ENCODE measurements around the gene RAP1GAP. TPM values are rescaled to one million over a fixed set of nuclear protein-coding genes. Genes with fewer than 3 reads are reported as not detected.

The RAP1GAP gene
- polyA plus RNA-seq, 2 of the 4 experiments (the other 2 are of a cell fraction): 5.4 to 16.7 TPM

- TF ChIP-seq CBX8 (IDR thresholded peaks at IDR 0.05) (no peak), EP300 (IDR thresholded peaks at IDR 0.05) (no peak), CTCF (IDR thresholded peaks at IDR 0.05) (no peak), NFE2L2 (conservative IDR thresholded peaks at IDR 0.05; ENCODE audit: low read length) (no peak), FOSL2 (IDR thresholded peaks at IDR 0.05) (no peak), FOSL2 (CRISPR knock-in tag; IDR thresholded peaks at IDR 0.05) (no peak), PHF8 (IDR thresholded peaks at IDR 0.05; ENCODE audit: borderline replicate concordance, low read depth) (no peak), RARB (CRISPR knock-in tag; IDR thresholded peaks at IDR 0.05) (no peak), ZNF302 (CRISPR knock-in tag; IDR thresholded peaks at IDR 0.05) (no peak), RFX5 (IDR thresholded peaks at IDR 0.05) (no peak), RCOR1 (IDR thresholded peaks at IDR 0.05; ENCODE audit: low read depth, low read length) (no peak), RNF2 (IDR thresholded peaks at IDR 0.05; ENCODE audit: borderline replicate concordance, low read depth) (no peak)
- no peak overlapping the region for H3K4me2 ChIP-seq
- no peak for ATAC-seq
- FAIRE-seq: no peak
- WGBS (ENCODE audit: missing lambda C conversion rate): 76% methylated on average over 8 of the region's 8 CpGs
- H3K4me1 ChIP-seq: peaks cover 12% of the 10 kb centered on the region
- H3K4me3 ChIP-seq: no peak overlapping the region
- CTCF ChIA-PET: interaction anchor here (0.6 to 1.2 kb wide), 2 partner anchors 21 to 936 kb away, joined by 3 read pairs; no protein-coding TSS in a partner anchor
- POLR2A ChIA-PET: no interaction called here
- H3K27ac ChIP-seq: no peak overlapping the region
- no peak for DNase-seq (ENCODE audit: low read depth in 1 of 2, low spot score in 1 of 2)
- no peaks in the 10 kb centered on the region for H3K9me3 ChIP-seq
Observed at GRCh38 chr1:21616372-21616771, 52.8 kb downstream of the RAP1GAP start.

- POLR2A ChIA-PET: no interaction called here
- ATAC-seq: no peak
- CTCF ChIA-PET: interaction anchor here (1.3 to 1.5 kb wide), 2 partner anchors 19 to 44 kb away, joined by 3 to 4 read pairs; no protein-coding TSS in a partner anchor
- no peak for FAIRE-seq
- 97% methylated on average over 3 of the region's 11 CpGs for WGBS (ENCODE audit: missing lambda C conversion rate)
- Histone ChIP-seq H3K4me3 (no peak overlapping the region), H3K4me2 (no peak overlapping the region), H3K4me1 (no peaks in the 10 kb centered on the region), H3K9me3 (no peaks in the 10 kb centered on the region), H3K27ac (no peak overlapping the region)
- no peak for TF ChIP-seq BCL3 (IDR thresholded peaks at IDR 0.05)
- no peak for TF ChIP-seq HOXB5 (CRISPR knock-in tag; IDR thresholded peaks at IDR 0.05)
- no peak for TF ChIP-seq NR3C1 (IDR thresholded peaks at IDR 0.05)
- no peak for TF ChIP-seq FOSL2 (IDR thresholded peaks at IDR 0.05)
- TF ChIP-seq FOSL2 (CRISPR knock-in tag; IDR thresholded peaks at IDR 0.05): no peak
- TF ChIP-seq ELK1 (IDR thresholded peaks at IDR 0.05; ENCODE audit: low read depth, low read length): no peak
- TF ChIP-seq HMGXB4 (CRISPR knock-in tag; IDR thresholded peaks at IDR 0.05; ENCODE audit: borderline replicate concordance): no peak
- TF ChIP-seq KDM1A (IDR thresholded peaks at IDR 0.05; ENCODE audit: low read depth): no peak
- no peak for TF ChIP-seq CHD2 (IDR thresholded peaks at IDR 0.05; ENCODE audit: low read length, partially characterized antibody)
- TF ChIP-seq POLR2AphosphoS2 (conservative IDR thresholded peaks at IDR 0.05; ENCODE audit: low read length): no peak
- DNase-seq (ENCODE audit: low read depth in 1 of 2, low spot score in 1 of 2): no peak
Observed at GRCh38 chr1:21614419-21615115, 54.6 kb downstream of the RAP1GAP start.

Data from A549 (cell line).